ENCODE measurements around the gene PML. TPM values are rescaled to one million over a fixed set of nuclear protein-coding genes. Genes with fewer than 3 reads are reported as not detected.

Gene PML
- total RNA-seq, 1 experiment from 2014 or later: 24.6 TPM

- DNase-seq: no peak
- no peaks in the 10 kb centered on the region for H4K20me1 ChIP-seq (ENCODE audit: control insufficient read depth, insufficient read depth, insufficient read length)
- no peak overlapping the region for H3K27ac ChIP-seq (ENCODE audit: insufficient read length, low read depth, low read length)
- H3K56ac ChIP-seq (ENCODE audit: insufficient read length, low read depth, low read length): no peak overlapping the region
- Mint-ChIP-seq H3K27me3 (ENCODE audit: low read depth) (peaks cover 7% of the 10 kb centered on the region), H3K4me1 (peaks cover 9 to 30% of the 10 kb centered on the region in 2 experiments), H3K9me3 (no peaks in the 10 kb centered on the region), H3K27ac (no peak overlapping the region), H3K36me3 (ENCODE audit: insufficient read depth in 1 of 3, low read depth in 3 of 3) (no peaks in the 10 kb centered on the region; a peak in 1 of 7 replicates), H3K4me3 (no peak overlapping the region)
- H3K79me1 ChIP-seq (ENCODE audit: insufficient read depth, low read depth, low read length, poor library complexity, severe bottlenecking): no peaks in the 10 kb centered on the region
- no peak overlapping the region for H3T11ph ChIP-seq (ENCODE audit: low read length)
- no peak overlapping the region for H2BK20ac ChIP-seq (ENCODE audit: low read depth, low read length, poor library complexity, severe bottlenecking)
- H3K4ac ChIP-seq (ENCODE audit: low read depth, low read length): no peak overlapping the region
- H3K9ac ChIP-seq (ENCODE audit: extremely low read depth, insufficient read length, low read length): no peak overlapping the region
- H4K91ac ChIP-seq (ENCODE audit: insufficient read length, low read depth, low read length): no peak overlapping the region
- H3K4me2 ChIP-seq (ENCODE audit: insufficient read depth, insufficient read length, low read length): no peak overlapping the region
- H3K23ac ChIP-seq (ENCODE audit: insufficient read length, low read depth, low read length): no peak overlapping the region
- no peaks in the 10 kb centered on the region for H3K4me1 ChIP-seq (ENCODE audit: insufficient read depth, low read length)
- no peak overlapping the region for H2AFZ ChIP-seq (ENCODE audit: low read length)
- H2BK15ac ChIP-seq (ENCODE audit: low read depth, low read length): no peak overlapping the region
- no peaks in the 10 kb centered on the region for H3K79me2 ChIP-seq (ENCODE audit: insufficient read depth, low read length)
- no peak overlapping the region for H2BK5ac ChIP-seq (ENCODE audit: insufficient read length, low read length)
- H3K27me3 ChIP-seq (ENCODE audit: insufficient read depth, low read length): no peaks in the 10 kb centered on the region
- no peaks in the 10 kb centered on the region for H3K9me3 ChIP-seq (ENCODE audit: control insufficient read depth, low read depth, low read length)
- H3K14ac ChIP-seq (ENCODE audit: insufficient read depth, low read length): no peak overlapping the region
- no peak overlapping the region for H2BK120ac ChIP-seq (ENCODE audit: low read depth, low read length, poor library complexity, severe bottlenecking)
- no peak for TF ChIP-seq CTCF (conservative IDR thresholded peaks at IDR 0.05)
- no peaks in the 10 kb centered on the region for H3K23me2 ChIP-seq (ENCODE audit: insufficient read length, low read depth, low read length, poor library complexity, severe bottlenecking)
- H4K8ac ChIP-seq (replicated peaks; ENCODE audit: insufficient read length, low read depth, low read length): no peak overlapping the region
- no peak overlapping the region for H2BK12ac ChIP-seq (ENCODE audit: insufficient read length, low read depth, low read length)
- no peak overlapping the region for H4K5ac ChIP-seq (ENCODE audit: insufficient read length, low read depth, low read length)
- no peak overlapping the region for H3K18ac ChIP-seq (ENCODE audit: insufficient read length, low read depth, low read length)
- no peak overlapping the region for H2AK5ac ChIP-seq (ENCODE audit: insufficient read length, low read length)
Observed at GRCh38 chr15:73950479-73950830, 44.1 kb upstream of the PML start.

Data from H9 (cell line).